Stimulated activated CD4-positive, alpha-beta T cell treated with anti-CD3 and anti-CD28 coated beads, Interleukin-12 subunit alpha, Interleukin-12 subunit beta, amount 100 ng/mL, for 48 hours (primary cell): ENCODE measurements around the gene EN2.

Experiments used
- DNase-seq, 3 donors: peaks; one replicate each; pipeline ENCODE4 v3.0.0-alpha.2; 2020; ENCODE audit warnings: low read depth in 2 of 3, low spot score in 1 of 3

Gene EN2

GRCh38 chr7:155458111-155458877, at the start of gene EN2:
TSS of gene EN2 (plus strand) at chr7:155458129. CDS start at chr7:155458378, 249 bp downstream.
- DNase-seq = no peak

DNA sequence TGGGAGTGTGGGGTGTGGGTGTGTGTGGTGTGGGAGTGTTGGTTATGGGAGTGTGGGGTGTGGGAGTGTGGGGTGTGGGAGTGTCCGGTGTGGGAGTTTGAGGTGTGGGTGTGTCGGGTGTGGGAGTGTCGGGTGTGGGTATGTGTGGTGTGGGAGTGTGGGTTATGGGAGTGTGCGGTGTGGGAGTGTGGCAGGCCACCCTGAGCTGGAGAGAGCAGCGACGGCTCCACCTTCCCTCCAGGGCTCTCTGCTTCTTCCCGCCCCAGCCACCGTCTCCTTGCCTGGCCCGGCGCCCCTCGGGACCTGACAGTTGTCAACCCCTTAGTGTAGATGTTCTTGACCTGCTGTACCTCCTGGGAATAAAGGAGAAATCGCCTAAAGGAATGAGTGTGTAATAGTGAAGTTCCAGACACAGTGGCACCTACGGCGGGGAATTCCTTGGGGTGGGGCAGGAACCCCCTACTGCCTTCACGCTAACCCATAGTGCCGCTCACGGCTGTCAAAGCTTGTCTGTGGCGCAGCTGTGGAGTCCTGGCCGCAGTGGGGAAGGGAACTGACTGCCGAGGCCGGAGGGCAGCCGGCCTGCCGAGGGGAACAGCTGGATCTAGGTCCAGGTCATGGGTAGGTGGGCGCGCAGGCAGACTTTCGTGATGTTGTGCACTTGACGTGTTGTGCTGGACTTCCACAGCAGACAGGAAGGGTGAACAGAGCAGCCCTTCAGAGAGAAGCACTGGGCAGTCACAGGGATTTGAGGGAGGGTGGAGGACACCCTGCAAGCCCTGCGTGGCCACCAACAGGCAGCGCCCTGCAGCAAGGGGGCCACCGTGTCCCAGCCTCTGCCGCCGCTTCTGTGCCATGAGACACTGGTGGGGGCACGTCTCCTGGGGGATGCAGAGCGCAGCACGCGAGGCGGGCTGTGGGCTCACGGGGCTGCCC, 49.0 kb upstream of the EN2 start:
- DNase-seq = no peak

- DNase-seq = no peak
Measured at GRCh38 chr7:155409980-155410379, 47.9 kb upstream of the EN2 start.

DNA sequence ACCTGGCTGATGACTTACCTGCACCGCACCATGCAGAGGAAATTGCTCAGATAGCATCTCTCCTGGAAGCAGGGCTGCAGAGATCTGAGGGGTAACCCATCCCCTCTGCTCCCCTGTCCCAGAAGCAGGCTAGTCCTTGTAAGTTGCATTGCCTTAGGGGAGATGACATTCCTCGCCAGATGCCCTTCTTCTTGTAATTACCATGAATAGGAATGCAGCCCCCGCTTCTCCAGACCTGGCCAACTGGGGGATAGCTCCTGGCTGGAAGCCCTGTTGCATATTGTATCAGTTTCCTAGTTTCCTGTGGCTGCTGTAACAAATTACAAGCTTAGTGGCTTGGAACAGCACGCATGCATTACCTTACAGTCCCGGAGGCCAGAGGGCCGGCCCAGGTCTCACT, 47.5 kb upstream of the EN2 start:
- DNase-seq = no peak

GRCh38 chr7:155411718-155412415, 46.1 kb upstream of the EN2 start:
- DNase-seq = no peak

- peak; percentile 12 to 44 (median 41) for DNase-seq
Measured at GRCh38 chr7:155412416-155413253, 45.3 kb upstream of the EN2 start.

DNA sequence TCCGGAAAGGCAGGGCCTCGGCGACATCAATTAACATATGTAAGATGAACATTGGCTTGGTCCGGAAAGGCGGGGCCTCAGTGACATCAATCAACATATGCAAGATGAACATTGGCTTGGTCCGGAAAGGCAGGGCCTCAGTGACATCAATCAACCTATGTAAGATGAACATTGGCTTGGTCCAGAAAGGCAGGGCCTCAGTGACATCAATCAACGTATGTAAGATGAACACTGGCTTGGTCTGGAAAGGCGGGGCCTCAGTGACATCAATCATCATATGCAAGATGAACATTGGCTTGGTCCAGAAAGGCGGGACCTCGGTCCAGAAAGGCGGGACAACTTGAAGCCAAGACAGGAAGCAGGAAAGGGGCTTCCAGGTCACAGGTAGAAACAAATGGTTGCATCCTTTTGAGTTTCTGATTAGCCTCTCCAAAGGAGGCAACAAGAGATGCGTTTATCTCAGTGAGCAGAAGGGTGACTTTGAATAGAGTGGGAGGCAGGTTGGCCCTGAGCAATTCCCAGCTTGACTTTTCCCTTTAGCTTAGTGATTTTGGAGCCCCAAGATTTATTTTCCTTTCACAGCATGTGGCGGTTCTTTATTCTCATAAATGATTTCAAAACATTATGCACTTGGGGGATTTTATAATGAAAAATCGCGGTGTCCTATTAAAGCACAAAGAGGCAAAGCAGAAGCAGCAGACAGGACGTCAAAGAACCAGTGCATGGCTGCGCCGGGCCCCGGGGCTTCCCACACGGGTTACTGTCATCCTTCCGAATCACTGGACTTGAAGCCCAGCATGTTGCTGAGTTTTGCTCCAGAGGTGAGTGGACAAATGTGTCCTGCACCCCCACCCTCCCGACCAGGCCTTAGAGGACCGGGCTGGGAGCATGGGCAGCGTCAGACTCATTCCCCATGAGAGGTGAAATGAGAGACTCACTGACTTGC, 43.1 kb upstream of the EN2 start:
- no peak for DNase-seq

DNA sequence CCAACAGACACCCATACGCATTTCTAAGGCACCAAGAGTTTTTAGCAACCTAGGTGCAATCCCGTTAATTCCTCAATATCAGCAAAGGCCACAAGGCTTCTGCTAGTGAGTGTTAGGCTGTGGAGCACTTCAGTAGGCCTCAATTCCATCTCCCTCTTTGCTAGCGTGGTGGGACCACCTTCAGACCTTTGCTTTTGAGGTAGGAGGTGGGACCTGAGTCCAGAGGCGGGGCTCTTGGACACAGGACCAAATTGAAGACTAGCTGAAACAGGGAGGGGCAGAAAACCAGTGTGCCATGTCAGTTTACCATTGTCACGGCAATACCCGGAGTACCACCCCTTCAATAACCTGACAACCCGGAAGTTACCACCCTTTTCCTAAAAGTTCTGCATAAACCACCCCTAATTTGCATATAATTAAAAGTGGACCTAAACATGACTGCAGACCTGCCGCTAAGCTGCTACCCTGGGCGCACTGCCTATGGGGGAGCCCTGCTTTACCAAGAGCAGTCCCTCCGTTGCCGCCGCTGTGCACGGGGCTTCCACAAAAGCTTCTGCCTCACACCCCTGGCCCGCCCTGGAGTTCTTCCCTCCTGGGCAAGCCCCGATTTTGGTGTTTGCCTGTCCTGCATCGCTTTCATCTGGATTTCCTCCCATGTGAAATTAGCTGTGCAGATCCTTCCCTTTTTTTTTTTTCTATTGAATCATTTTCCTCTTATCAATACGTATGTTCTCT, 41.1 kb upstream of the EN2 start:
- DNase-seq = no peak

DNA sequence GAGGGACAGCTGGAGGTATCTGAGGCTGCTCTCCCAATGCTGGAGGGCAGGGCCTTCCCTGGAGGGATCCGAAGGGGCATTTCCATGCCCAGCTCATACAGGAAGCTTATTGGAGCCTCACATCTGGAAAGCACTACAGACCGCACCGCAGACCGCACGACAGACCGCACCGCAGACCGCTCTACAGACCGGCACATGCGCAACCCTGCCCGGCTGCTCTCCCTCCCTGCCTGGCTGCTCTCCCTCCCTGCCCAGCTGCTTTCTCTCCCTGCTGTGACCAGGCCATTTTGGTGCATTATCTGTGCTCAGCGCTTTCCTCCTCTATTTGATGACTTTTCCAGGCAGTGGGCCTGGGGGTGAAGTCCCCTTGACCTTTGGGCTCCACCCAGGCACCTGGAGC, 39.6 kb upstream of the EN2 start:
- DNase-seq = no peak

- DNase-seq = no peak
Measured at GRCh38 chr7:155418941-155419755, 38.8 kb upstream of the EN2 start.

- no peak for DNase-seq
Measured at GRCh38 chr7:155420116-155420515, 37.8 kb upstream of the EN2 start.

- DNase-seq = no peak
Measured at GRCh38 chr7:155422151-155422550, 35.8 kb upstream of the EN2 start.

DNA sequence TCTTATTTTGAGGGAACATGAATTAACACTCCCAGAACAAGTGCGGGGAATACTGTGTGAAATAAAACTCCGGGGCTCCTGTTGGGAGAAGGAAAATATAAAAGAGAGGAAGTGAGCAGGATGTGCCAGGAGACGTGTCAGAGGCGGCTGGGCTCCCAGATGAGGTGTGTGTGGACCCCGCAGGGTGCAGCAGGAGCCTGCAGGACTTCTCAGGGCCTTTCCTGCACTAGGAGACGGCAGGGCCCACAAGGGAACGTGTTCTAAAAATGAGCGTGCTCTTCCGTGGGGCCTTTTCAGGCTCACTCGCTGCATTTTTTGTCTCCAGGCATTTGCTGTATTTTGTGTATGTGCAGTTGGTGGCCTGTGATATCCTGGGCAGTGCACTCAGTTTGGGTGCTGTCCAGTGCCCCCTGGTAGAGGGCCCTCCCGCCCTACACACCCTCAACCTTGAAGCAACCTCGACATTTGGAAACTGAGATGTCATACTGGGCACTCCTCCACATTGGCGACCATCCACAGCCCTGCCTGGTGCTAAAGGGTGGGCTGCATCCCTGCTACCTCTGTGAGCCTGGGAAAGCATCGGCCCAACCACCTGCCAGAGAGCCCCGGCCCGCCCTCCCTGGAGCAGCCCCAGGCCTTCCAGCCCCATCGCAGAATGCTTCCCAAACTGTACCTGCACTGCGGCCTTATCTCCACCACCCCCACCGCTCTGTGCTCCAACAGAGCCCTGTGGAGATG, 35.2 kb upstream of the EN2 start:
- DNase-seq = no peak

DNA sequence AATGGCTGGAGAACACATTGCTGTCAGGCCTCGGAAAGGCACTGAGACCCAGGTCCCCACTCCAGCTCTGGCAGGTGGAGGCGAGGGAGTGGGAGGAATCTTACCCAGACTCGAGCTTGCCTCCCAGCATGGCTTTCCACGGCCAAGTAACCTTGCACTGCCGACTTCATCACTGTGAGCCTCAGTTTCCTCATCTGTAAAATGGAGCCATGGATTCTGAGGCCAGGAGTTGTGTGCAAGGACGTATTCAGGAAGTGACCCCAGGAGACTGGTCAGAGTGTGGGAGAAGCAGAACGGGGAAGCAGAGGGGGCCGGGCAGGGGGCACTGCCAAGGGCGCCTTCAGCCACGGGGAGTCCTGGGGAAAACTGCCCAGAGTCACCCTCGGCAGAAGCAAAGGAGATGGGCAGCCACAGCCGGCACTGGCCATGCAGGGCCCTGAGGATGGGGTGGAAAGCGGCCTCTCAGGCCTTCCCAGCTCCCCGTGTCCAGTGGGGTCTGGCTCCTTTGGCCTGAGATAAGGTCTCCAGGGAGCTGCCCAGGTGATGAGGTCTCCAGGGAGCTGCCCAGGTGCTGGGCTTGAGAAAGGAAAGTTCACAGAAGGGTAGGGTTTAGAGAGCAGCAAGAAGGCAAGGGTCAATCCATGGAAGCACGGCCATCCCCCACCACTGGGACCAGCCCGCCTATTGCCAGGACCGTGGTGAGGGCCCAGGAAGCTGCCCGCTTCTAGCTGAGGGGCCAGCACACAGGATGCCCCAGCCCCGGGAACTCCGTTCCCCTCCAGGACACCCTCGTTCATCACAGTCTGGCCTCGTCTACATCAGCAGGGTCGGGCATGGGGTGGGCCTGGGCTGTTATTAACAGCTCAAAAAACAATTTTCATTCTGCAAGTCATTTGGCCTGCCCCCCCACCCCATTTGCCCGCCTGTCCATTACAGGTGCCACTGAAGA, 34.3 kb upstream of the EN2 start:
- no peak for DNase-seq

GRCh38 chr7:155424301-155425010, 33.5 kb upstream of the EN2 start:
- no peak for DNase-seq

- no peak for DNase-seq
Measured at GRCh38 chr7:155425011-155425340, 33.0 kb upstream of the EN2 start.
